PC-3 (cell line): ENCODE measurements around the gene RBFOX2.

Experiments used
- CTCF ChIP-seq: fragments of 300-600 bp; sonication (generic); conservative IDR thresholded peaks from 2 replicates; pipeline ENCODE4 v1.5.1; 2017; ENCODE audit warnings: antibody characterized with exemption, low read depth, mild to moderate bottlenecking, low read length
- EZH2 ChIP-seq: fragments of 300-600 bp; sonication (generic); IDR thresholded peaks from one replicate; pipeline ENCODE4 v1.6.1; 2017; ENCODE audit warnings: antibody characterized with exemption, mild to moderate bottlenecking, low read length; ENCODE audit not compliant: unreplicated experiment
- EZH2phosphoT487 ChIP-seq: fragments of 300-600 bp; sonication (generic); IDR thresholded peaks from 2 replicates; pipeline ENCODE4 v1.6.1; 2018; ENCODE audit warnings: mild to moderate bottlenecking, antibody characterized with exemption, low read length, borderline replicate concordance

- TF ChIP-seq CTCF: no peak
- no peak for TF ChIP-seq EZH2
- TF ChIP-seq EZH2phosphoT487: no peak
Observed at GRCh38 chr22:35756722-35757121, 271.9 kb downstream of the RBFOX2 start.
